SK-N-SH (cell line): ENCODE data around the gene PSMB9.

ENCODE experiments used
- CTCF ChIP-seq: fragments of 200-600 bp; sonication (generic); IDR thresholded peaks from 2 replicates; pipeline ENCODE4 v1.6.1; 2017; ENCODE audit warnings: antibody characterized with exemption, mild to moderate bottlenecking, moderate library complexity
- EP300 ChIP-seq, 2 experiments: IDR thresholded peaks; 2 replicates each; pipeline versions ENCODE4 v1.4.0 to v1.6.1; 2012; ENCODE audit warnings: borderline replicate concordance in 1 of 2, low read depth in 1 of 2, low read length in 1 of 2
- EZH2phosphoT487 ChIP-seq: fragments of 200-600 bp; sonication (generic); IDR thresholded peaks from 2 replicates; pipeline ENCODE4 v1.6.1; 2017; ENCODE audit warnings: low read depth, mixed run types, mild to moderate bottlenecking, antibody characterized with exemption, moderate library complexity, borderline replicate concordance
- GATA2 ChIP-seq: sonication (generic); formaldehyde crosslinking; IDR thresholded peaks from 2 replicates; pipeline ENCODE4 v1.5.0; 2020; ENCODE audit warnings: mild to moderate bottlenecking, missing genetic modification reagents
- POLR2AphosphoS5 ChIP-seq: IDR thresholded peaks from 2 replicates; pipeline ENCODE4 v1.6.1; 2012; ENCODE audit warnings: low read depth, low read length
- RFX5 ChIP-seq: IDR thresholded peaks from 2 replicates; pipeline ENCODE4 v1.6.1; 2012; ENCODE audit warnings: mild to moderate bottlenecking, improper control_type of control experiment, low read length
- TCF12 ChIP-seq: IDR thresholded peaks from 2 replicates; pipeline ENCODE4 v1.4.0; 2012
- YY1 ChIP-seq: IDR thresholded peaks from 2 replicates; pipeline ENCODE4 v1.4.0; 2012; ENCODE audit warnings: low read depth, mild to moderate bottlenecking

GRCh38 chr6:32836873-32837272, 17.1 kb upstream of the PSMB9 start:
- no peak for TF ChIP-seq CTCF
- no peak for TF ChIP-seq YY1
- TF ChIP-seq EZH2phosphoT487, result no peak
- no peak for TF ChIP-seq EP300 (IDR thresholded peaks at IDR 0.05; ENCODE audit: borderline replicate concordance in 1 of 2, low read depth in 1 of 2, low read length in 1 of 2)
- no peak for TF ChIP-seq RFX5
- no peak for TF ChIP-seq GATA2 (CRISPR knock-in tag)
- no peak for TF ChIP-seq TCF12
- TF ChIP-seq POLR2AphosphoS5, result no peak
